Gastrocnemius medialis (tissue), 4 donors: ENCODE data around the gene DNAJC15.

Source experiments
- CTCF ChIP-seq, 5 experiments: fragments of 450-650 bp in 3 of 5; fragments of 200-600 bp in 2 of 5; sonication (generic) in 2 of 5; IDR thresholded peaks in 4 of 5; conservative IDR thresholded peaks in 1 of 5; 1 replicate in 4 of 5; 2 replicates in 1 of 5; pipeline ENCODE4 v1.5.1; 2016 to 2019; ENCODE audit warnings: antibody characterized with exemption in 5 of 5, mild to moderate bottlenecking in 3 of 5, moderate library complexity in 3 of 5
- POLR2A ChIP-seq, 2 donors: fragments of 450-650 bp; IDR thresholded peaks; one replicate each; pipeline ENCODE4 v1.6.1; 2017; ENCODE audit warnings: antibody characterized with exemption in 2 of 2, mild to moderate bottlenecking in 2 of 2, moderate library complexity in 2 of 2

GRCh38 chr13:43133792-43134191 is 110.4 kb downstream of the DNAJC15 start:
- TF ChIP-seq CTCF (IDR thresholded peaks at IDR 0.05 in 4 of 5, conservative IDR thresholded peaks at IDR 0.05 in 1 of 5) (no peak), POLR2A (IDR thresholded peaks at IDR 0.05) (no peak)
